ENCODE measurements around the gene TAOK3.

- TF ChIP-seq, protein P1, sequence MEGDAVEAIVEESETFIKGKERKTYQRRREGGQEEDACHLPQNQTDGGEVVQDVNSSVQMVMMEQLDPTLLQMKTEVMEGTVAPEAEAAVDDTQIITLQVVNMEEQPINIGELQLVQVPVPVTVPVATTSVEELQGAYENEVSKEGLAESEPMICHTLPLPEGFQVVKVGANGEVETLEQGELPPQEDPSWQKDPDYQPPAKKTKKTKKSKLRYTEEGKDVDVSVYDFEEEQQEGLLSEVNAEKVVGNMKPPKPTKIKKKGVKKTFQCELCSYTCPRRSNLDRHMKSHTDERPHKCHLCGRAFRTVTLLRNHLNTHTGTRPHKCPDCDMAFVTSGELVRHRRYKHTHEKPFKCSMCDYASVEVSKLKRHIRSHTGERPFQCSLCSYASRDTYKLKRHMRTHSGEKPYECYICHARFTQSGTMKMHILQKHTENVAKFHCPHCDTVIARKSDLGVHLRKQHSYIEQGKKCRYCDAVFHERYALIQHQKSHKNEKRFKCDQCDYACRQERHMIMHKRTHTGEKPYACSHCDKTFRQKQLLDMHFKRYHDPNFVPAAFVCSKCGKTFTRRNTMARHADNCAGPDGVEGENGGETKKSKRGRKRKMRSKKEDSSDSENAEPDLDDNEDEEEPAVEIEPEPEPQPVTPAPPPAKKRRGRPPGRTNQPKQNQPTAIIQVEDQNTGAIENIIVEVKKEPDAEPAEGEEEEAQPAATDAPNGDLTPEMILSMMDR (IDR thresholded peaks at IDR 0.05): no peak
- no peak for TF ChIP-seq EZH2 (IDR thresholded peaks at IDR 0.05)
Measured at GRCh38 chr12:118397708-118398440, 25.2 kb upstream of the TAOK3 start.
